ENCODE results near the gene HIC1.

Gene HIC1

GRCh38 chr17:2107050-2107449 is 52.1 kb downstream of the HIC1 start:
- no peak for DNase-seq (ENCODE audit: low read depth)

GRCh38 chr17:2107506-2107905 is 52.6 kb downstream of the HIC1 start:
- no peak for DNase-seq (ENCODE audit: low read depth)

GRCh38 chr17:2108170-2108569 is 53.3 kb downstream of the HIC1 start:
- DNase-seq (ENCODE audit: low read depth) = no peak

- DNase-seq (ENCODE audit: low read depth) = no peak
Observed at GRCh38 chr17:2110436-2110835, 55.5 kb downstream of the HIC1 start.

GRCh38 chr17:2111691-2112090 is 56.8 kb downstream of the HIC1 start:
- DNase-seq (ENCODE audit: low read depth) = no peak

Measured in stimulated activated CD8-positive, alpha-beta memory T cell treated with anti-CD3 and anti-CD28 coated beads, Interleukin-7, amount 100 ng/mL, for 24 hours (primary cell).